Neural progenitor cell (in vitro differentiated cells): Measurements from ENCODE around the gene FLII. TPM values are rescaled to one million over a fixed set of nuclear protein-coding genes. Genes with fewer than 3 reads are reported as not detected.

Experiments
- DNase-seq: peaks from one replicate; pipeline ENCODE4 v3.0.0-alpha.2; 2016; ENCODE audit warnings: low spot score
- H2AFZ ChIP-seq: fragments of 200-600 bp; sonication (generic); replicated peaks from 2 replicates; pipeline ENCODE4 v1.6.1; 2016; ENCODE audit warnings: antibody characterized with exemption
- H3F3A ChIP-seq: fragments of 200-600 bp; sonication (generic); 2 replicates; pipeline ENCODE4 v1.6.1; 2016; ENCODE audit warnings: antibody characterized with exemption, low read depth
- H3K27ac ChIP-seq: fragments of 200-600 bp; sonication (generic); 2 replicates; pipeline ENCODE4 v1.5.1; 2016; ENCODE audit warnings: mild to moderate bottlenecking
- H3K27me3 ChIP-seq: fragments of 200-600 bp; sonication (generic); 2 replicates; pipeline ENCODE4 v1.6.1; 2016; ENCODE audit warnings: mild to moderate bottlenecking, moderate library complexity
- H3K36me3 ChIP-seq: fragments of 200-600 bp; sonication (generic); 2 replicates; pipeline ENCODE4 v1.5.1; 2016
- H3K4me1 ChIP-seq: fragments of 200-600 bp; sonication (generic); 2 replicates; pipeline ENCODE4 v1.6.1; 2016; ENCODE audit warnings: mixed run types
- H3K4me2 ChIP-seq: fragments of 200-600 bp; sonication (generic); 2 replicates; pipeline ENCODE4 v1.6.1; 2016
- H3K4me3 ChIP-seq: fragments of 200-600 bp; sonication (generic); 2 replicates; pipeline ENCODE4 v1.5.1; 2016
- H3K79me2 ChIP-seq: fragments of 200-600 bp; sonication (generic); 2 replicates; pipeline ENCODE4 v1.6.1; 2016; ENCODE audit warnings: low read depth
- H3K9ac ChIP-seq: fragments of 200-600 bp; sonication (generic); 2 replicates; pipeline ENCODE4 v1.6.1; 2016
- H3K9me3 ChIP-seq: fragments of 200-600 bp; sonication (generic); 2 replicates; pipeline ENCODE4 v1.5.1; 2016; ENCODE audit warnings: low read depth
- H4K20me1 ChIP-seq: fragments of 200-600 bp; sonication (generic); 2 replicates; pipeline ENCODE4 v1.6.1; 2016; ENCODE audit warnings: low read depth
- H3K27ac Mint-ChIP-seq: 3 replicates; pipeline ENCODE4 v1.8.0; 2021; ENCODE audit warnings: mixed read lengths
- H3K27me3 Mint-ChIP-seq: 2 replicates; pipeline ENCODE4 v1.8.0; 2022; ENCODE audit warnings: low read depth, mild to moderate bottlenecking, inconsistent platforms, moderate library complexity, mixed read lengths; ENCODE audit not compliant: insufficient read depth
- H3K36me3 Mint-ChIP-seq: 3 replicates; pipeline ENCODE4 v1.8.0; 2021; ENCODE audit warnings: mixed read lengths
- H3K4me1 Mint-ChIP-seq: 3 replicates; pipeline ENCODE4 v1.8.0; 2021; ENCODE audit warnings: mixed read lengths
- H3K4me3 Mint-ChIP-seq: 3 replicates; pipeline ENCODE4 v1.8.0; 2021; ENCODE audit warnings: mild to moderate bottlenecking, moderate library complexity, mixed read lengths
- H3K9me3 Mint-ChIP-seq: 3 replicates; pipeline ENCODE4 v1.8.0; 2020; ENCODE audit warnings: mixed read lengths
- EZH2 ChIP-seq: fragments of 200-600 bp; sonication (generic); IDR thresholded peaks from 2 replicates; pipeline ENCODE4 v1.6.1; 2017; ENCODE audit warnings: antibody characterized with exemption, mild to moderate bottlenecking, moderate library complexity
- EZH2phosphoT487 ChIP-seq: fragments of 200-600 bp; sonication (generic); IDR thresholded peaks from 2 replicates; pipeline ENCODE4 v1.6.1; 2017; ENCODE audit warnings: antibody characterized with exemption
- total RNA-seq: library from RNA; depleted of rRNA; stranded (reverse); fragments of >200 nt; gene quantifications from 2 replicates; pipeline ENCODE4 v1.2.3, GENCODE V29; 2015; ENCODE audit warnings: low replicate concordance
- TF ChIP-seq, protein P1 (sequence below): fragments of 200-600 bp; sonication (generic); IDR thresholded peaks from 2 replicates; pipeline ENCODE4 v1.5.1; 2017; ENCODE audit warnings: antibody characterized with exemption, mild to moderate bottlenecking

Gene FLII
- total RNA-seq, 1 donor from 2014 or later: 117 TPM

DNA sequence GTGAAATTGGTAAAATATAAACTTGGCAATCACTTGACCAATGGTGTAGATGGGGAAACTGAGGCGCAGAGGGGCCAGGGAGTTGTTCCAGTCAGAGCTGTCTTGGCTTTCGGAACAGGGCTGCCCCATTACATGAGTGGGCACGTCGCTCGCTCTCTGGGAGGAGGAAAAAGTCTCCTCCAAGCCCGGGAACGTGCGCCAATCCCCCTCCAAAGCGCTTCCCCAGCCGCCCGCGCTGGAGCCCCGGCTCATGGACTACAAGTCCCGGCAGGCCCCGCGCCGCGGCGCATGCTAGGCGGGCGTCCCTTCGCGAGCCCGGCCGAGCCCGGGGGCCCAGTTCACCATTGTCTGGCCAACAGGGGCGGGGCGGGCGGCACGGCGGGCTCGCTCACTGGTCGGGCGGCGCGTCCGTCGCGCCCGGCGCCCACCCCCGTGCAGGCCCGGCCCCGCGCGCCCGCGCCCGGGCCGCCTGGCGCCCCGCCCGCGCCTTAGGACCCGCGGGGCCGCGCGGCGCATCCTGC lies 33.4 kb downstream of the FLII start, which contains the start of gene LLGL1:
Gene LLGL1, plus strand, starts transcription at position 515 of the 521 bp plus-strand sequence. CDS start 48 bp downstream, outside the sequence.
- H3K4me3 Mint-ChIP-seq: peak within 1 kb of the TSS; percentile 99
- no peaks in the 10 kb centered on the region for H3K9me3 Mint-ChIP-seq
- H3K27ac ChIP-seq: peak within 1 kb of the TSS; percentile 96
- TF ChIP-seq EZH2 (no peak), EZH2phosphoT487 (no peak)
- TF ChIP-seq, protein P1, sequence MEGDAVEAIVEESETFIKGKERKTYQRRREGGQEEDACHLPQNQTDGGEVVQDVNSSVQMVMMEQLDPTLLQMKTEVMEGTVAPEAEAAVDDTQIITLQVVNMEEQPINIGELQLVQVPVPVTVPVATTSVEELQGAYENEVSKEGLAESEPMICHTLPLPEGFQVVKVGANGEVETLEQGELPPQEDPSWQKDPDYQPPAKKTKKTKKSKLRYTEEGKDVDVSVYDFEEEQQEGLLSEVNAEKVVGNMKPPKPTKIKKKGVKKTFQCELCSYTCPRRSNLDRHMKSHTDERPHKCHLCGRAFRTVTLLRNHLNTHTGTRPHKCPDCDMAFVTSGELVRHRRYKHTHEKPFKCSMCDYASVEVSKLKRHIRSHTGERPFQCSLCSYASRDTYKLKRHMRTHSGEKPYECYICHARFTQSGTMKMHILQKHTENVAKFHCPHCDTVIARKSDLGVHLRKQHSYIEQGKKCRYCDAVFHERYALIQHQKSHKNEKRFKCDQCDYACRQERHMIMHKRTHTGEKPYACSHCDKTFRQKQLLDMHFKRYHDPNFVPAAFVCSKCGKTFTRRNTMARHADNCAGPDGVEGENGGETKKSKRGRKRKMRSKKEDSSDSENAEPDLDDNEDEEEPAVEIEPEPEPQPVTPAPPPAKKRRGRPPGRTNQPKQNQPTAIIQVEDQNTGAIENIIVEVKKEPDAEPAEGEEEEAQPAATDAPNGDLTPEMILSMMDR: no peak
- peak within 1 kb of the TSS; percentile 96 for H3K4me2 ChIP-seq
- H3K9me3 ChIP-seq: no peaks in the 10 kb centered on the region
- no peaks in the 10 kb centered on the region for H3K36me3 Mint-ChIP-seq
- H3K36me3 ChIP-seq: no peaks in the 10 kb centered on the region
- DNase-seq: peak; percentile 100
- H3K4me1 Mint-ChIP-seq: peaks cover 58% of the 10 kb centered on the region
- peak within 1 kb of the TSS; percentile 92 for H3K4me3 ChIP-seq
- H3K9ac ChIP-seq: peak within 1 kb of the TSS; percentile 78
- peaks cover 24% of the 10 kb centered on the region for H3F3A ChIP-seq
- H3K27ac Mint-ChIP-seq: peak within 1 kb of the TSS; percentile 100
- no peak within 1 kb of the TSS for H2AFZ ChIP-seq
- peaks cover 46% of the 10 kb centered on the region for H3K4me1 ChIP-seq
- H3K79me2 ChIP-seq: peaks cover 44% of the 10 kb centered on the region
- peaks cover 43% of the 10 kb centered on the region for H4K20me1 ChIP-seq
- no peaks in the 10 kb centered on the region for H3K27me3 ChIP-seq
- peaks cover 6% of the 10 kb centered on the region for H3K27me3 Mint-ChIP-seq

DNA sequence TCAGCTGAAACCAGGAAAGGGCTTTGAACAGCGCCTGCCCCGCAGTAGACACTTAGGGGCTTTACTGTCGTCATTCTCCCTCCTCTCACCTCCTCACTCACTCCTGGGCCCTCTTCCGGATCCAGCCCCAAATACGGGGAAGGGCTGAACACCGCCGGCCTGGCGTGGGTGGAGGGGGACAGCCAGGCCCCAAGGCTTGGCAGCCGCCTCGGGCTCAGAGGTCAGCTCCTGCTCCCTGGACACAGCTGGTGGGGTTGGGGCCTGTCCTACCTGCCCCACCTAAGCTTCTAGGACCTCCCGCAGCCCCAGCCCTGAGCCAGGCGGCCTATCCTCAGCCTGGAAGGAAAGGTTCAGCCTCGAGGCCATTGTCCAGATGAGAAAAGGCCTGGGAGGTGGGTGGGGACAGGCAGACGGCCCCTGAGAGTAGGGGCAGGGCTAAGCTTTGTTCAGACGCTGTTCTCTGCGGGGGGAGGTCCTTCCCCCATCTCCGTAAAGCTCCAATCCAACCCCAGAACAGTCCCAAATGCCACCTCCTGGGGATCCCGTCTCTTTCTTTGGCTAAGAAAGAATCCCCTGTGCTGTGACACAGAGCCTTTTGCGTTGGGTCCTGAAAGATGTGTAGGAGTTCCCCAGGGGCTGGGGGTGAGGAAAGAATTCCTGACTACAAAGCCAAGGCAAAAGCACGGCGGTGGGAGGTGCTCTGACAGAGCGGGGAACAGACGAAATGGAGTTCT lies 34.0 kb downstream of the FLII start:
- peaks cover 24% of the 10 kb centered on the region for H3F3A ChIP-seq
- H2AFZ ChIP-seq: no peak overlapping the region
- Mint-ChIP-seq H3K4me1 (peaks cover 51% of the 10 kb centered on the region), H3K9me3 (no peaks in the 10 kb centered on the region), H3K27ac (peak overlapping the region; percentile 100), H3K27me3 (peaks cover 3% of the 10 kb centered on the region), H3K4me3 (peak overlapping the region; percentile 92), H3K36me3 (no peaks in the 10 kb centered on the region)
- peak; percentile 97 for DNase-seq
- H3K4me1 ChIP-seq: peaks cover 41% of the 10 kb centered on the region
- TF ChIP-seq EZH2 (no peak), EZH2phosphoT487 (no peak)
- TF ChIP-seq, protein P1: no peak
- no peaks in the 10 kb centered on the region for H3K36me3 ChIP-seq
- H3K79me2 ChIP-seq: peaks cover 38% of the 10 kb centered on the region
- no peak overlapping the region for H3K9ac ChIP-seq
- no peaks in the 10 kb centered on the region for H3K27me3 ChIP-seq
- H3K27ac ChIP-seq: peak overlapping the region; percentile 96
- peaks cover 37% of the 10 kb centered on the region for H4K20me1 ChIP-seq
- peak overlapping the region; percentile 96 for H3K4me2 ChIP-seq
- H3K4me3 ChIP-seq: peak overlapping the region; percentile 57
- no peaks in the 10 kb centered on the region for H3K9me3 ChIP-seq

DNA sequence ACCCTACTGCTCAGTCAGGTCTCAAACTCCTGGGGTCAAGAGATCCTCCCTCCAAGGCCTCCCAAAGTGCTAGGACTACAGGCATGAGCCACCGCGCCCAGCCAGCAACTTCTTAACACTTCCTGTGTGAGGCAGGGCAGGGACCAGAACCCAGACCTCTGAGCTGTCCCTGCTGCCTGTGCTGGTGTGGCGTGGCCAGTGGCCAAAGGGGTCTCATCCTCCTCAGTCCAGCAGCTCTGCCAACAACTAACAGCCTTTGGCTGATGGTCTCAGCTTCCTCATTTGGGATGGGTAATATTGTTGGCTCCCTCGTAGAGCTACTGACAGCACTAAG lies 34.5 kb downstream of the FLII start:
- Mint-ChIP-seq H3K4me3 (peak overlapping the region; percentile 92), H3K9me3 (no peaks in the 10 kb centered on the region), H3K27me3 (peaks cover 5% of the 10 kb centered on the region), H3K4me1 (peaks cover 49% of the 10 kb centered on the region), H3K36me3 (no peaks in the 10 kb centered on the region), H3K27ac (peak overlapping the region; percentile 100)
- H3K27ac ChIP-seq: peak overlapping the region; percentile 96
- H3K9ac ChIP-seq: no peak overlapping the region
- peak overlapping the region; percentile 96 for H3K4me2 ChIP-seq
- no peaks in the 10 kb centered on the region for H3K27me3 ChIP-seq
- H2AFZ ChIP-seq: no peak overlapping the region
- DNase-seq: no peak
- peaks cover 27% of the 10 kb centered on the region for H3F3A ChIP-seq
- H3K4me1 ChIP-seq: peaks cover 39% of the 10 kb centered on the region
- H3K4me3 ChIP-seq: peak overlapping the region; percentile 57
- TF ChIP-seq EZH2phosphoT487: no peak
- H3K79me2 ChIP-seq: peaks cover 33% of the 10 kb centered on the region
- H3K36me3 ChIP-seq: no peaks in the 10 kb centered on the region
- no peaks in the 10 kb centered on the region for H3K9me3 ChIP-seq
- peaks cover 32% of the 10 kb centered on the region for H4K20me1 ChIP-seq
